ENCODE measurements around the gene FCHSD2. TPM values are rescaled to one million over a fixed set of nuclear protein-coding genes. Genes with fewer than 3 reads are reported as not detected.
"Not testable (repeated sequence)": the region's sequence is repeated elsewhere in the genome, so short reads cannot be mapped to it uniquely, and the experiment has no call there.

Gene FCHSD2
- total RNA-seq, 1 donor from 2014 or later: 32.8 TPM

GRCh38 chr11:72897506-72897905, 244.6 kb downstream of the FCHSD2 start:
- DNase-seq (ENCODE audit: extremely low read depth, low read depth, low spot score): no peak

- no peak for DNase-seq (ENCODE audit: extremely low read depth, low read depth, low spot score)
Measured at GRCh38 chr11:72896431-72896830, 245.7 kb downstream of the FCHSD2 start.

GRCh38 chr11:72890881-72891280, 251.2 kb downstream of the FCHSD2 start:
- no peak for DNase-seq (ENCODE audit: extremely low read depth, low read depth, low spot score)

GRCh38 chr11:72886619-72887018, 255.5 kb downstream of the FCHSD2 start:
- no peak for DNase-seq (ENCODE audit: extremely low read depth, low read depth, low spot score)

GRCh38 chr11:72885749-72886609, 256.1 kb downstream of the FCHSD2 start:
- DNase-seq (ENCODE audit: extremely low read depth, low read depth, low spot score): no peak

- no peak for DNase-seq (ENCODE audit: extremely low read depth, low read depth, low spot score)
Measured at GRCh38 chr11:72876147-72876546, 266.0 kb downstream of the FCHSD2 start.

GRCh38 chr11:72875736-72876135, 266.4 kb downstream of the FCHSD2 start:
- no peak for DNase-seq (ENCODE audit: extremely low read depth, low read depth, low spot score)

GRCh38 chr11:72872012-72872411, 270.1 kb downstream of the FCHSD2 start:
- no peak for DNase-seq (ENCODE audit: extremely low read depth, low read depth, low spot score)

GRCh38 chr11:72871119-72871518, 271.0 kb downstream of the FCHSD2 start:
- DNase-seq (ENCODE audit: extremely low read depth, low read depth, low spot score): no peak

- DNase-seq (ENCODE audit: extremely low read depth, low read depth, low spot score): no peak
Measured at GRCh38 chr11:72869831-72870230, 272.3 kb downstream of the FCHSD2 start.

- no peak for DNase-seq (ENCODE audit: extremely low read depth, low read depth, low spot score)
Measured at GRCh38 chr11:72867970-72868369, 274.1 kb downstream of the FCHSD2 start.

- no peak for DNase-seq (ENCODE audit: extremely low read depth, low read depth, low spot score)
Measured at GRCh38 chr11:72864702-72865655, 277.1 kb downstream of the FCHSD2 start.

- DNase-seq (ENCODE audit: extremely low read depth, low read depth, low spot score): no peak
Measured at GRCh38 chr11:72863916-72864315, 278.2 kb downstream of the FCHSD2 start.

- no peak for DNase-seq (ENCODE audit: extremely low read depth, low read depth, low spot score)
Measured at GRCh38 chr11:72863091-72863490, 279.0 kb downstream of the FCHSD2 start.

GRCh38 chr11:72860592-72860991, 281.5 kb downstream of the FCHSD2 start:
- DNase-seq (ENCODE audit: extremely low read depth, low read depth, low spot score): no peak

GRCh38 chr11:72860010-72860409, 282.1 kb downstream of the FCHSD2 start:
- no peak for DNase-seq (ENCODE audit: extremely low read depth, low read depth, low spot score)

GRCh38 chr11:72859126-72859525, 283.0 kb downstream of the FCHSD2 start:
- no peak for DNase-seq (ENCODE audit: extremely low read depth, low read depth, low spot score)

GRCh38 chr11:72858267-72858666, 283.9 kb downstream of the FCHSD2 start:
- not testable (repeated sequence) for DNase-seq (ENCODE audit: extremely low read depth, low read depth, low spot score)

GRCh38 chr11:72856551-72857345, 285.4 kb downstream of the FCHSD2 start:
- no peak for DNase-seq (ENCODE audit: extremely low read depth, low read depth, low spot score)

- no peak for DNase-seq (ENCODE audit: extremely low read depth, low read depth, low spot score)
Measured at GRCh38 chr11:72856065-72856464, 286.1 kb downstream of the FCHSD2 start.

GRCh38 chr11:72851726-72852125, 290.4 kb downstream of the FCHSD2 start:
- DNase-seq (ENCODE audit: extremely low read depth, low read depth, low spot score): no peak
